GM12874 (cell line): ENCODE measurements around the gene KLHL30.

Experiments
- CTCF ChIP-seq: IDR thresholded peaks from 2 replicates; pipeline ENCODE4 v1.5.1; 2011; ENCODE audit warnings: low read depth, mild to moderate bottlenecking, control low read depth, low read length, moderate library complexity; ENCODE audit not compliant: insufficient read depth

Gene KLHL30

GRCh38 chr2:238100049-238100820, 38.2 kb upstream of the KLHL30 start, which contains the start of gene ESPNL:
Gene ESPNL, plus strand, starts transcription at chr2:238100340. Its CDS starts 80 bp downstream, at chr2:238100420.
- TF ChIP-seq CTCF = no peak

GRCh38 chr2:238100821-238101771, 37.4 kb upstream of the KLHL30 start:
- no peak for TF ChIP-seq CTCF

GRCh38 chr2:238101891-238102841, 36.3 kb upstream of the KLHL30 start:
- no peak for TF ChIP-seq CTCF

- TF ChIP-seq CTCF = no peak
Observed at GRCh38 chr2:238102865-238103264, 35.6 kb upstream of the KLHL30 start.

- TF ChIP-seq CTCF = no peak
Observed at GRCh38 chr2:238103465-238104225, 34.8 kb upstream of the KLHL30 start.

GRCh38 chr2:238104226-238104690, 34.2 kb upstream of the KLHL30 start:
- TF ChIP-seq CTCF = no peak
